Measurements from ENCODE around the gene PCNX4. TPM values are rescaled to one million over a fixed set of nuclear protein-coding genes. Genes with fewer than 3 reads are reported as not detected.
A peak's percentile ranks its signal among the peaks of the same experiment; 100 is the strongest.

PCNX4 gene
- total RNA-seq, 2 donors from 2014 or later = 49.9 to 136 TPM

DNA sequence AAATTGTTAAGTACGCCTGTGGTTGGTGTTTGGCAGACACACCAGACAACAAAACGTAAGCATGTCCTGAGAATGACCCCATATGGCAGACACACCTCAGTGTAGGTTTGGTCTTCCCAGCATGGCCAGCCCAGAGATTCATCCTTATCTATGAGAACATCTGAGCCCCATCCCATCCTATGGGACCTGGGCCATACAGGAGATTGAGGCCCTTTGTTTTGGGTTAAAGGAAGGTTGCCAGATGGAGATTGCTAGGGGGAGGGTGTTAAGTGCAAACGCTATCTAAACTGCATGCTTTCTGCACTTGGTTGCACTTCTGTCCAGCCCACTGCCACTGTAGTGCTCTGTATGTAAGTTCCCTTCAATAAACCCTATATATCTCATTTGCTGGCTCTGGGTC lies 4.1 kb upstream of the PCNX4 start:
- no peaks in the 10 kb centered on the region for H3K27me3 ChIP-seq (replicated peaks; ENCODE audit: insufficient read depth)
- DNase-seq (ENCODE audit: low spot score) = no peak
- TF ChIP-seq POLR2A (IDR thresholded peaks at IDR 0.05) (no peak), POLR2AphosphoS5 (IDR thresholded peaks at IDR 0.05) (no peak)
- TF ChIP-seq, protein P1, sequence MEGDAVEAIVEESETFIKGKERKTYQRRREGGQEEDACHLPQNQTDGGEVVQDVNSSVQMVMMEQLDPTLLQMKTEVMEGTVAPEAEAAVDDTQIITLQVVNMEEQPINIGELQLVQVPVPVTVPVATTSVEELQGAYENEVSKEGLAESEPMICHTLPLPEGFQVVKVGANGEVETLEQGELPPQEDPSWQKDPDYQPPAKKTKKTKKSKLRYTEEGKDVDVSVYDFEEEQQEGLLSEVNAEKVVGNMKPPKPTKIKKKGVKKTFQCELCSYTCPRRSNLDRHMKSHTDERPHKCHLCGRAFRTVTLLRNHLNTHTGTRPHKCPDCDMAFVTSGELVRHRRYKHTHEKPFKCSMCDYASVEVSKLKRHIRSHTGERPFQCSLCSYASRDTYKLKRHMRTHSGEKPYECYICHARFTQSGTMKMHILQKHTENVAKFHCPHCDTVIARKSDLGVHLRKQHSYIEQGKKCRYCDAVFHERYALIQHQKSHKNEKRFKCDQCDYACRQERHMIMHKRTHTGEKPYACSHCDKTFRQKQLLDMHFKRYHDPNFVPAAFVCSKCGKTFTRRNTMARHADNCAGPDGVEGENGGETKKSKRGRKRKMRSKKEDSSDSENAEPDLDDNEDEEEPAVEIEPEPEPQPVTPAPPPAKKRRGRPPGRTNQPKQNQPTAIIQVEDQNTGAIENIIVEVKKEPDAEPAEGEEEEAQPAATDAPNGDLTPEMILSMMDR (IDR thresholded peaks at IDR 0.05) = no peak
- no peak overlapping the region for H3K27ac ChIP-seq
- no peaks in the 10 kb centered on the region for H3K4me1 ChIP-seq (replicated peaks)
- WGBS = 73% methylated on average over 3 of the region's 3 CpGs
- no peaks in the 10 kb centered on the region for H3K36me3 ChIP-seq
- no peak overlapping the region for H3K4me3 ChIP-seq
- intact Hi-C loops (cut with DNase I) = no loop called here
- H3K9me3 ChIP-seq = no peaks in the 10 kb centered on the region

DNA sequence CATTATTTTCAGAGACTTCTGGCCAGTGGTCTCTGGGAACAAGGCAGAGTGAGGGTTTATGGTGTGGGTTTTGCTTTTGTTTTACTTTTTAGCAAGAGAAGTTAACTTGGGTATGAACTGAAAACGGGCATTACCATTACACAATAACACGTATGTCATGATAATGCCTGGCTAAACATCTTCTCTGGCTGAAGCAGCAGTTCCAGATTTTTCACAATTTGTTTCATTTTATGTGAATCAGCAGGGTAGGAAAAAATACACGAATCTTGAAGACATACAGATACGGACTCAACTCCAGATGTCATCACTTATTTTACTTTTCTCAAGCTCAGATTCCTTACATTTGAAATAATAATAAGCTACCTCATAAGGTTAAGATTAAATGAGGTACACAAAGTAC lies 2.5 kb upstream of the PCNX4 start:
- no peaks in the 10 kb centered on the region for H3K27me3 ChIP-seq (replicated peaks; ENCODE audit: insufficient read depth)
- H3K4me3 ChIP-seq = no peak overlapping the region
- 48% methylated on average over 4 of the region's 4 CpGs for WGBS
- no peaks in the 10 kb centered on the region for H3K36me3 ChIP-seq
- no peaks in the 10 kb centered on the region for H3K4me1 ChIP-seq (replicated peaks)
- DNase-seq (ENCODE audit: low spot score) = no peak
- H3K27ac ChIP-seq = no peak overlapping the region
- intact Hi-C loops (cut with DNase I) = no loop called here
- no peaks in the 10 kb centered on the region for H3K9me3 ChIP-seq
- TF ChIP-seq, protein P1 (IDR thresholded peaks at IDR 0.05) = no peak

- DNase-seq (ENCODE audit: low spot score) = peak; percentile 17
- Histone ChIP-seq H3K4me3 (peak overlapping the region; percentile 55 to 70), H3K9me3 (no peaks in the 10 kb centered on the region), H3K27me3 (replicated peaks; ENCODE audit: insufficient read depth) (no peaks in the 10 kb centered on the region), H3K36me3 (no peaks in the 10 kb centered on the region), H3K4me1 (replicated peaks) (no peaks in the 10 kb centered on the region), H3K27ac (peak overlapping the region; percentile 98 to 99)
- 6% methylated on average over 16 of the region's 16 CpGs for WGBS
- TF ChIP-seq POLR2AphosphoS5 (IDR thresholded peaks at IDR 0.05) (no peak), POLR2A (IDR thresholded peaks at IDR 0.05) (no peak)
- TF ChIP-seq, protein P1 (IDR thresholded peaks at IDR 0.05) = no peak
- intact Hi-C loops (cut with DNase I) = loop anchor here (5.0 to 10.0 kb wide), 2 partner anchors 71 to 634 kb away; partner anchors contain the start of gene SIX4
These were observed 731 bp upstream of the PCNX4 start for GRCh38 chr14:60090864-60091519.

GRCh38 chr14:60092526-60092920 lies 800 bp downstream of the PCNX4 start:
- peak overlapping the region; percentile 55 to 70 for H3K4me3 ChIP-seq
- H3K27ac ChIP-seq = peak overlapping the region; percentile 98 to 99
- H3K36me3 ChIP-seq = no peaks in the 10 kb centered on the region
- peak; percentile 8 for DNase-seq (ENCODE audit: low spot score)
- TF ChIP-seq, protein P1 (IDR thresholded peaks at IDR 0.05) = no peak
- H3K4me1 ChIP-seq (replicated peaks) = no peaks in the 10 kb centered on the region
- H3K27me3 ChIP-seq (replicated peaks; ENCODE audit: insufficient read depth) = no peaks in the 10 kb centered on the region
- intact Hi-C loops (cut with DNase I) = loop anchor here (2.0 to 10.0 kb wide), 3 partner anchors 70 to 632 kb away; partner anchors contain the start of genes PPM1A and SIX4
- no peaks in the 10 kb centered on the region for H3K9me3 ChIP-seq
- under 1% methylated on average over 14 of the region's 14 CpGs for WGBS

DNA sequence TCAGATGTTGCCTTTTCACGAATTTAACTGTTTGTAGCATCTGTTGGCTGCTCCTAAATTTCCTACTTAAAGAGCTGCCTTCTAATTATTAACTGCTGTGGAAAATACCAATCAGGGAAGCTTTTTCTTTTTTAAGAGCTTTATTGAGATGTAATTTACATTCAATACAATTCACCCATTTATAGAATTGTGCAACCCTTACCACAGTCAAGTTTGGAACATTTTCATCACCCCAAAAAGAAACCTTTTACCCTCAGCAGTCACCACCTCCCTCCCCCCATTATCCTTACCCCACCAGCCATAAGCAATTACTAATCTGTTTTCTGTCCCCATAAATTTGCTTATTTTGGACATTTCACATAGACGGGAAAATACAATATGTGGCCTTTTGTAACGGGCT lies 1.4 kb downstream of the PCNX4 start:
- no peak for TF ChIP-seq POLR2AphosphoS5 (IDR thresholded peaks at IDR 0.05)
- TF ChIP-seq, protein P1 (IDR thresholded peaks at IDR 0.05) = no peak
- no peak for TF ChIP-seq POLR2A (IDR thresholded peaks at IDR 0.05)
- peak overlapping the region; percentile 98 to 99 for H3K27ac ChIP-seq
- no peak for DNase-seq (ENCODE audit: low spot score)

More for the DNA sequence above, 1.4 kb downstream of the PCNX4 start:
- intact Hi-C loops (cut with DNase I) = loop anchor here (2.0 to 10.0 kb wide), 3 partner anchors 69 to 632 kb away; partner anchors contain the start of genes PPM1A and SIX4
- H3K4me3 ChIP-seq = peak overlapping the region; percentile 55 to 70
- no peaks in the 10 kb centered on the region for H3K36me3 ChIP-seq
- H3K27me3 ChIP-seq (replicated peaks; ENCODE audit: insufficient read depth) = no peaks in the 10 kb centered on the region
- H3K4me1 ChIP-seq (replicated peaks) = no peaks in the 10 kb centered on the region
- WGBS = 8% methylated on average over 3 of the region's 3 CpGs
- no peaks in the 10 kb centered on the region for H3K9me3 ChIP-seq

Data from prostate gland (tissue), 2 donors.